ENCODE data around the gene AGAP1.

AGAP1 gene

GRCh38 chr2:235834781-235835180 lies 340.9 kb downstream of the AGAP1 start:
- DNase-seq, result no peak

GRCh38 chr2:235835810-235836209 lies 342.0 kb downstream of the AGAP1 start:
- DNase-seq, result no peak

- no peak for DNase-seq
These were observed 342.7 kb downstream of the AGAP1 start for GRCh38 chr2:235836491-235836911.

GRCh38 chr2:235839226-235839625 lies 345.4 kb downstream of the AGAP1 start:
- no peak for DNase-seq

- DNase-seq, result no peak
These were observed 346.1 kb downstream of the AGAP1 start for GRCh38 chr2:235839974-235840373.

GRCh38 chr2:235841863-235842262 lies 348.0 kb downstream of the AGAP1 start:
- DNase-seq, result no peak

GRCh38 chr2:235842941-235843340 lies 349.1 kb downstream of the AGAP1 start:
- DNase-seq, result no peak

GRCh38 chr2:235843591-235844395 lies 349.9 kb downstream of the AGAP1 start:
- DNase-seq, result no peak

- DNase-seq, result no peak
These were observed 350.7 kb downstream of the AGAP1 start for GRCh38 chr2:235844561-235844960.

GRCh38 chr2:235845245-235845644 lies 351.4 kb downstream of the AGAP1 start:
- no peak for DNase-seq

- no peak for DNase-seq
These were observed 353.7 kb downstream of the AGAP1 start for GRCh38 chr2:235847576-235847975.

GRCh38 chr2:235848055-235848454 lies 354.2 kb downstream of the AGAP1 start:
- no peak for DNase-seq

GRCh38 chr2:235848946-235849345 lies 355.1 kb downstream of the AGAP1 start:
- no peak for DNase-seq

- DNase-seq, result no peak
These were observed 355.6 kb downstream of the AGAP1 start for GRCh38 chr2:235849489-235849888.

- no peak for DNase-seq
These were observed 356.4 kb downstream of the AGAP1 start for GRCh38 chr2:235850289-235850688.

GRCh38 chr2:235850771-235851551 lies 357.1 kb downstream of the AGAP1 start:
- no peak for DNase-seq

GRCh38 chr2:235851828-235852525 lies 358.1 kb downstream of the AGAP1 start:
- no peak for DNase-seq

- DNase-seq, result no peak
These were observed 358.7 kb downstream of the AGAP1 start for GRCh38 chr2:235852526-235852920.

GRCh38 chr2:235854276-235854675 lies 360.4 kb downstream of the AGAP1 start:
- no peak for DNase-seq

GRCh38 chr2:235855011-235855410 lies 361.2 kb downstream of the AGAP1 start:
- DNase-seq, result no peak

GRCh38 chr2:235856151-235856854 lies 362.5 kb downstream of the AGAP1 start:
- no peak for DNase-seq

GRCh38 chr2:235857598-235857997 lies 363.8 kb downstream of the AGAP1 start:
- no peak for DNase-seq

- peak; percentile 82 for DNase-seq
These were observed 365.0 kb downstream of the AGAP1 start for GRCh38 chr2:235858881-235859280.

All from NCI-H146 (cell line).